Measurements from ENCODE around the gene SLC2A5.
"Not testable (repeated sequence)": the region's sequence is repeated elsewhere in the genome, so short reads cannot be mapped to it uniquely, and the experiment has no call there.

Gene SLC2A5

DNA sequence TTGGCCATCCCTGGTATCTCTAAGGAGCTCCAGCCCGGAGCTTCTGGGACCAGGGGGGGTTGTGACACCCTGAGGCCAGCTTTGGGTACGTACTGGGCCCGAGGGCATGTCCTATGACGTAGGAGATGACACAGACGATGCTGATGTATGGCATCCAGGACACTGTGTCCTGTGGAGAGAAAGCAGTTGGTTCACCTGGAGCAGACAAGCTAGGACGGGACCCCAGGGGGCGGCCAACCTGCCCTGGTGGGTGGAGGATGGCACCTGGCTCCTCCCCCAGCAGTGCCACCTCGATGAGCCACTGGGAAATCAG, 31.1 kb downstream of the SLC2A5 start:
- DNase-seq, result no peak

DNA sequence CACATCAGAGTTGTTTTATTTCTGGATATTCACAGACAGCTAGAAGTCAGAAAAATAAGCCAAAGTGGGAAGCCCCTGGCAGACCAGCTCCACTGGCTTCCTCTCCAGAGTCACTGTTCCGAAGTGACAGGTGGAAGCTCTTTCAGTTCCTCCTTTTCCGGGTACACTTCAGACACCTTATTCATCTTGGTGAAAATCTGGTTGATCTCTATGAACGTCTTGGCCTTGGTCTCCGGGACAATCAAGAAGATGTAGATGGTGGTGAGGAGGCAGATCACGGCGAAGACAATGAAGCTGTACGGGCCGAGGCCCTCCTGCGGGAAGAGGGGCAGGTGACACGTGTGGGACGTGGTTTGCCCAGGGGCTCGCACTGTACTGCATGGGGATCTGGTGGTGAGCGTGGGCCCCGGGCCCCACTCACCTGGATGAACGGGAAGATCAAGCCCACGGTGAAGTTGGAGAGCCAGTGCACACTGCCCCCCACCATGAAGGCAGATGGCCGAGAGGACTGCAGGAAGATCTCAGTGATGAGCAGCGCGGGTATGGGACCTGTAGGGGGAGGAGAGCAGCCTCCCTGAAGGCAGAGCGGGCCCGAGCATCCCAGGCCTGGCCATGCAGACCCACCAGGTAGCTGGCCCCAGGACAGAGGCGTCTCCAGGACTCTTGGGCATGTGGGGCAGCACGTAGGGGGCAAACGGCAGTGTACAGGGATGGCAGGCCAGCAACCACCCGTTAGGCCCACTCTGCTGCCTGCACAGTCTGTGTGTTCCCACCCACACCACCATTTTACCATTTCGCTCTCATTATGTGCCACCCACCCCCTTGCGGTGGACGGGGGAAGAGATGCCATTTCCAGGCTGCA, 31.7 kb downstream of the SLC2A5 start:
- DNase-seq, result no peak

DNA sequence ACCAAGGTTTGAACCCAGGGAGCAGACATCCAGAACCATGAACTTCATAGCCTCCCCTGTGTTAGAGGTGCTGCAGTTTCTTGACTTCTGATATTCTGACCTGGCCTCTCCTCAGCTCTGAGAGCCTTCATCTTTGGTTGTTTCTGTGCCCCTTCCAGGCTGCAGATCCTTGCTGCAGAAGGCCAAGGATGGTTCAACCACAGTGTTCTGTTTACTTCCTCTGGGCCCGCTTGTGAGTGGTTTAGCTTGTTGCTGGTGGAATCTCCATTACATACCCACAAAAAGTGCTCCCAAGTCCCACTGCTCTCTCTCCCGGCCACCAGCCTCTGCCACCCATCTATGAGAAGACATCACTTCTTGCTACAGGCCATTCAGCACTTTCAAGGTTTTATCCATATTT, 34.2 kb downstream of the SLC2A5 start:
- DNase-seq, result no peak

GRCh38 chr1:9033363-9033762, 36.1 kb downstream of the SLC2A5 start:
- no peak for DNase-seq

GRCh38 chr1:9031484-9032259, 37.8 kb downstream of the SLC2A5 start:
- no peak for DNase-seq

- not testable (repeated sequence) for DNase-seq
Observed at GRCh38 chr1:9031077-9031476, 38.4 kb downstream of the SLC2A5 start.

DNA sequence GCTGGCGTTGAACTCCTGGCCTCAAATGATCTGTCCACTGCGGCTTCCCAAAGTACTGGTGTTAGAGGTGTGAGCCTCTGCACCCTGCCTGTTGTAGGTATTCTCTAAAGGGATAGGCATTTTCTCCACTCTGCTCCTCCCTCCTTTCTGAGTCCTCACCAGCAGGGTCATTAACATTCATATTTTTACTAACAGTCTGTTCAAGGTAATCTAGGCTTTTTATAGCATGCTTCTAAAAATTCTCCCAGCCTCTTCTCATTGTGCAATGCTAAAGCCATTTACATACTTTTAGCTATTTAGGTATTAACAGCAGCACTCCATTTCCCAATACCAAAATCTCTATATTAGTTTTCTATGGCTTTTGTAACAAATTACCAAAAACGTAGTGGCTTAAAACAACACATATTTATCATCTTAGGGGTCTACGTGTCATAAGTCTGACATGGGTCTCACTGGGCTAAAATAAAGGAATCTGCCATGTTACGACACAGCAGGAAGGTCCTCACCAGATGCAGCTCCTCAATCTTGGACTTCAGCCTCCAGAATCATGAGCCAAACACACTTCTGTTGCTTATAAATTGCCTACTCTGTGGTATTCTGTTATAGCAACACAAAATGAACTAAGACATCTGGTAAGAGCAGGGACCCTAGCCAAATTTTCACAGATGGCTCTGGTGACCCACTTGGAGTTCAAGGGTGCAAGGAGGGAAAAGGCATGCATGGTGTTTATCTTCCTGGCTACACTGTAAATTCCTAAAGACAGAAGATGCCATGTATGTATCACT, 40.3 kb downstream of the SLC2A5 start:
- DNase-seq, result no peak

DNA sequence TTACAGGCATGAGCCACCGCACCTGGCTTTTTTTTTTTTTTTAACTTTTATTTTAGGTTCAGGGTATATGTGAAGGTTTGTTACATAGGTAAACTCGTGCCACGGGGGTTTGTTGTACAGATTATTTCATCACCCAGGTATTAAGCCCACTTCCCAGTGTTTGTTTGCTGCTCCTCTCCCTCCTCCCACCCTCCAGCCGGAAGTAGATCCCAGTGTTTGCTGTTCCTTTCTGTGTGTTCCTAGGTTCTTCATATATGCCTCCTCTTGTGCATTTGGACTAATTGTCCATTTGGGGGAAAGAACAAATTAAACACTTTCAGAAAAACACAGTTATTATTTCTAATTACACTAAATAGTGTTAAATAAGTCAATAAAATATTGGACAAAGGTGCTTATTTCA, 42.1 kb downstream of the SLC2A5 start:
- no peak for DNase-seq

DNA sequence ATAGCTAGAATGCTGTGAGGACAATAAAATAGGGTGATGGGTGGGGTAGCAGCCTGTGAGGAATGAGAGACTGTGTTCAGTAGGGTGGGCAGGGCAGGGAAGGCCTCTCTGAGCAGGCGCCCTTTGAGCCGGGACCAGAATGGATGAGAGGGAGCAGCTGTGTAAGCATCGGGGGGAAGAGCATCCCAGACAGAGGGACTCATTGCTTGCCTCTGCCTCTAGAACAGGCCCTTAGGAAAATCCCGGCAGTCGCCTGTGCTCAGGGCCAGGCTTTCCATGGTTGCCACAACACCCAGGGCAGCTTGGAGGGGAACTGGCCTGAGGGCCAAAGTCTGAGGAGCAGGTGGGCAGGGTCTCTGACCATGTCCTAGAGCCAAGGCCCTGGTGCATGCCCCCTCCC, 44.0 kb downstream of the SLC2A5 start:
- DNase-seq, result no peak

- no peak for DNase-seq
Observed at GRCh38 chr1:9024837-9025236, 44.6 kb downstream of the SLC2A5 start.

- no peak for DNase-seq
Observed at GRCh38 chr1:9022773-9023172, 46.7 kb downstream of the SLC2A5 start.

DNA sequence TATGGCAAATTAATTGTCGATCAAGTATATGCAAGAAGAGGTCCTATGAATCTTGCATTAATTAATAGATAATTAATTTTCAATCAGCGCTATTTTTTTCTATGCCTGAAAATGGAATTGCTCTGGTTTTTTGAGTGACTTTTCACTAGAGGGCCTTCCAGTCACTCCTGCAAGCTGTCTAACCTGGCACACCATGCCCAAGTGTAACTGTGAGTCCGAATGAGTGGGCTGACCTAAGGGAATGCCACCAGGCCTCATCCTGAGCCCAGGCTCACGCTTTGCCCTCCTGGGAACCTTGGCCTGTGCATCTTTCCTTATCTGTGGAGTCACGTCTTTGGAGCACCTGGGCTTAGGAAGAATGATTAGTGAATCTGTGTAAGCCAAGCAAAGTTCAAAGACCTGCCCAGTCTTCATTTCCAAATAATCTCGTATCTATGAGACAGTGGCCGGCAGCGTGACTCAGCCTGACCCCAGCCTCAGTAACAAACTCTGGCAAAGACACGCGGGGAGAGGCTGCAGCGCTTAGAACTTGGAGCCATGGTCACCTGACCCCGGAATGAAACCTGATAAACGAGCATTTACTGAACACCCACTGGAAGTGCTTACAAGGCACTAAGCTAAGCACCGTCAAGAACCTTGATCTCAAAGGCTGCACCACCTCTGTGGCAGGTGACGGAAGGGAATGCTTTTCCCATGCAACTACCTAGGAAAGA, 47.3 kb downstream of the SLC2A5 start:
- DNase-seq, result not testable (repeated sequence)

GRCh38 chr1:9020305-9020704, 49.1 kb downstream of the SLC2A5 start:
- no peak for DNase-seq

DNA sequence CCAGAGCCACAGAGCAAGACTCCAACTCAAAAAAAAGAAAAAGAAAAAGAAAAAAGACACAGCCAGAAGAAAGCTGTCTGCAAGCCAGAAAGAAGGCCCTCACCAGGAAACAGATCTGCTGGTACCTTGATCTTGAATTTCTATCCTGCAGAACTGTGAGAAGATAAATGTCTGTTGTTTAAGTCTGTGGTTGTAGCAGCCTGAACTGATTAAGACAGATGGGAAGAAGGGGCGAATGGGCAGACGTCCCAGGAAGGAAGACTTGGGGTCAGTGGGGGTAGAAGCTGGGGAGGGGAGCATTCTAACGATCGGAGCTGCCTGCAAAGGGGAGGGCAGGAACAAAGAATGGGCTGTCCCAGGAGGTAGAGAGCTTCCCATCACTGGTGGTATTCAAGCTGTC, 49.5 kb downstream of the SLC2A5 start:
- no peak for DNase-seq

GRCh38 chr1:9018333-9018732, 51.1 kb downstream of the SLC2A5 start:
- no peak for DNase-seq

DNA sequence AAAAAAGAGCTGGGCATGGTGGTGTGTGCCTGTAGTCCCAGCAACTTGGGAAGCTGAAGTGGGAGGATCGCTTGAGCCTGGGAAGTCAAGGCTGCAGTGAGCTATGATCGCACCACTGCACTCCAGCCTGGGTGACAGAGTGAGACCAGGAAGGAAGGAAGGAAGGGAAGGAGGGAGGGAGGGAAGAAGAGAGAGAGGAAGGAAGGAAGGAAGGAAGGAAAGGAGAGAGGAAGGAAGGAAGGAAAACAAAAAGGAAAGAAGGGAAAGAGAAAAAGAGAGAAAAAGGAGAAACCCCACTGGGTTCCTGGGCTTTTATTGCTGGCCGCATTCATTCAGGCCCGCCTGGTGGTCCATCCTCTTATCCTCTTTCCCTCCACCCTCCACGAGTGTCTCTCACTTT, 53.0 kb downstream of the SLC2A5 start:
- DNase-seq, result no peak

- no peak for DNase-seq
Observed at GRCh38 chr1:9014475-9015375, 54.7 kb downstream of the SLC2A5 start.

GRCh38 chr1:9013819-9014218, 55.6 kb downstream of the SLC2A5 start:
- DNase-seq, result no peak

GRCh38 chr1:9010781-9011323, 58.6 kb downstream of the SLC2A5 start:
- peak in 1 of 58 donors; percentile 4 for DNase-seq

Measured in anterior cingulate cortex (tissue), 58 donors.